HuH-7 (cell line): ENCODE data around the gene TEDC1.

Source experiments
- DNase-seq: peaks from one replicate; pipeline ENCODE4 v3.0.0; 2011; ENCODE audit warnings: low spot score

TEDC1 gene

DNA sequence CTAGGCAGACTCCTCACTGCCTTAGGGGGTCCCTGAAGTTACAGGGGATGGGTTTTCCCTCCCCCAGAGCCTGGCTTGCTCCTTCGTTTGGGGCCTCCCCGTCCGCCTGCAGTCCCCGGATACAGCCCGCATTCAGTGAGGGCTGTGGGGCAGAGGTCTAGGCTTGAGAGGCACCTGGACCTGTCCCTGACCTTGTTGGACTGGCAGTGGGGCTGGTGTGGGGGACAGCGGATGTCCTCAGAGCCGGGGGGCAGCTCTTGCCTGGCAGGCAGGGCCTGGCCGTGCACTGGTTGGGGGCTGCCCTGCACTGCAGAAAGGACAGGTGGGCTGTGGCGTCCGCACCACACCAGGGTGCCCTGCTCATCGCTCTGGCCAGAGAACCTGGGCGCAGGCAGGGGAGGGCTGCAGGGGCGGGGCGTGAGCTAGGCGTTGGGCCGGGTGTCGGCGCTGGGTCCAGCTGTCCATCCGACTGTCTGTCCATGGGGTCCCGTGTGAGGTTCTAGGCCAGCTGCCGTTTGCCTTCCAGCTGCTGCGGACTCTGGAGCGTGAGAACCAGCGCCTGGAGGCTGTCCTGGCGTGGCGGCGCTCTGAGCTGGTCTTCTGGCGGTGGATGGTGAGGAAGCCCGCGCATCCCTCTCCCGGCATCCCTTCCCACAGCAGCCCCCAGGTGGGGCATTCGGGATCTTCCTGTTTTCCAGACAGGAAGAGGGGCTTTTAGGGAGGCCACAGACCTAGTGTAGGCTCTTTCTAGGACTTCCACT lies 6.0 kb downstream of the TEDC1 start:
- no peak for DNase-seq

DNA sequence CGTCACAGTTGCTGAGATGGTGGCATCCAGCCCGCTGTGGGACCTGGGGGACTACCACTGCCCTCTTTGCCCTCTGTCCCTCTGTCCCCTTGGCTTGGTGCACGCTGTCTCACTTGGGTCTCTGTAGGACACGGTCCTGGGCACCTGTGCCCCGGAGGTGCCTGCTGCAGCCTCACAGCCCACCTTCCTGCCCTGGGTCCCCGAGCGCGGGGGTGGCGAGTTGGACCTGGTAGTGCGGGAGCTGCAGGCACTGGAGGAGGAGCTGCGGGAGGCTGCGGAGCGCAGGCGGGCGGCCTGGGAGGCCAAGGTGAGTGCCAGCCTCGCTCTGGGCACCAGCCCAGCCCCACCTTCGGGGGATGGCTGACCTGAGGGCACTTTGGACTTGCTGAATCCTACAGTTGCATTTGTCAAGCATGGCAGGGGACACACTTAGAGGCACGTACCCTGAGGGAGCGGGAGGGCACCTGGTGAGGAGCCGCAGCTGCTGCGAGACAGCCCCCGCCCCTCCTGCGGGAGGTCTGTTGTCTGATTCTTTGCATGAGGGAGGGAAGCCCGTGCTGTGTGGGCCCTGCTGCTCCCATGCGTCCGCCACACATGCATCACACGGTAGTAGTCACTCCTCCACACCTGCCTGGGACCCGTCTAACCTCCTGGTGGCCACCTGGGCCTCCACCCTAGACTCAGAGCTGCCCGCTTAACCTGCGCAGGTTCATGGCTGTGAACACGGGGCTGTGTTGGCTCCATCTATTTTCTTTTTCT lies 6.8 kb downstream of the TEDC1 start:
- DNase-seq: no peak

DNA sequence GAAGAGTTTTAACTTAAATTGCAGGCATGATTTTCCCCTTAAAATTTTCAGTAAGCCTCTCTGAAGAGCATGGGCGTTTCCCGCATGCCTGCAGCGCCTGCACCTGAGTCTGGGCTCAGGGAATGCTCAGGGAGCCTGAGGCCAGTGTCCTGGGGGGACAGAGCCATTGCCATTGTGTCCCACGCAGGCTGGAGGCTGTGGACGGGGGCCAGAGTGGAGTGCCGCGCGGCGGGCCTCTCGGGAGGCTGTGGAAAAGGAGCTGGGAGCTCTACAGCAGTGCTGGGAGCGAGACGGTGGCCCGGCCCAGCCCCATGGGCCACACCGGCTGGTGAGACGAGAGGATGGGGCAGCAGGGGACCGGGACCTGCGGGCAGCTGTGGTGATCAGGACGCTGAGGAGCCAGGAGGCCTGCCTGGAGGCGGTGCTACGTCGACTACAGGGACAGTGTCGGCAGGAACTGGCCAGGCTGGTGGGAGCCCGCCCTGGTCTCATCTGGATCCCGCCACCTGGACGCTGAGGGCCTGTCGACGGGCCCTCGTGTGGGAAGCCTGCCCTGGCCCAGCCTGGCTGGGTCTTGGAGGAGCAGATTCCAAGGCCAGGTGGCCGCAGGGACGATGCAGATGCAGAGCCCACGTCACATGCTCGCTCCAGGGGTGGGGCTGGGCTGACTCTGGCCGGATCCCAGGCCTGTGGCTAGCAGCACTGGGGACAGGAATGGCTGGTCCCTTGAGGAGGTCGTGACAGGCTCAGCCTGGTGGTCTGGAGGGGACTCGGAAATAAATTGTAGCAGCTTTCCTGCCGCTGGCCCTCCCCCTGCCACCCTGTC lies 7.6 kb downstream of the TEDC1 start:
- DNase-seq: no peak

DNA sequence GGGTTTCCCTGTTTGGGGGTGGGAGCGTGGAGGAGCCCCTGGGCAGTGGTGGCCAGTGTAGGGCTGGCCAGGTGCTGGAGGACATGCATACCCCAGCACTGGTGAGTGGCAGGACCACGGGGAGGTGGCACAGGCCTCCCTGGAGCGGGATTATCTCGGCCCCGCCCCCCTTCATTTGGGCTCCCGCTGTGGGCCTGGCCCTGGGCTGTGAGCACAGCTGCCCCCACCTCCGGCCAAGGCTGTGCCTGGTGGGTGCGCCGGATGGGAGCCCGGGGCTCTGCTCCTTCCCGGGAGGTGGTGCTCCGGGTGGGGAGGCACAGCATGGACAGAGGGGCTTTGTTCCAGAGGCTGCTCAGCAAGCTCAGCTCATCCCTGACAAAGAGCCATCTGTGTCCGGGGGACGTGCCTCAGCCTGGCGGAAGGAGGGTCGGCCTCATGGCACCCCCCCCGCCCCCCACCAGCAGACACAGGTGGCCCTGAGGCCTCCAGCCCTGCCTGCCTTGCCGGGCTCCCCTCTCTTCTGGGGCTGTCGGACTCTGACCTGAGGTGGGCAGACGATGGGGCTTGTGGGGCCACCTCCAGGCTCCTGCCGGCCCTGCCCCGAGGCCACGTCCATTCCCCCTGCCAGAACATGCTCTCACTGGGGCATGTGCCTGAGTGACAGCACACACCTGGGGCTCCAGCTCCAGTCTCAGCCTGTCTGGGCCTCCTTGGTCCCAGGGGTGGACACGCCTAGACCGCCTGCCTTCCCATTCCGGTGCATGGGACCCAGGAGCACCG lies 8.4 kb downstream of the TEDC1 start:
- no peak for DNase-seq

GRCh38 chr14:105500036-105500725 lies 9.1 kb downstream of the TEDC1 start:
- DNase-seq: no peak

DNA sequence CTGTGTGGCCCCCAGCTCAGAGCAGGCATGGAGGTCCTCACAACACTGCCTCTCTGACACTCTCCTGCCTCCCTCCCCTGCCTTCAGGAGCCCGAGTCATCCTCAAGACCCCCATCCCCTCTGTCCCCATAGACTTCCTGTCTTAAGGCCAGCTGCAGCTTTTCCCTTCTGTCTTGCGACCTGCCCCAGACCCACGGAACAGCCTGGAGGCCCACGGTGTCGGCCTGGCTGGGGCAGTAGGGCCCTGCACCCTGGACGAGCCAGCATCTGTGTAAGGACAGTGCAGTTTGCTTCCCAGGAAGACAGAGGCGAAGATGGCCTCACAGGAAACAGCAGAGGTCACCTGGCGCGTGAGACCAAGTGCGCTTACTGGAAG lies 9.7 kb downstream of the TEDC1 start:
- DNase-seq: no peak

DNA sequence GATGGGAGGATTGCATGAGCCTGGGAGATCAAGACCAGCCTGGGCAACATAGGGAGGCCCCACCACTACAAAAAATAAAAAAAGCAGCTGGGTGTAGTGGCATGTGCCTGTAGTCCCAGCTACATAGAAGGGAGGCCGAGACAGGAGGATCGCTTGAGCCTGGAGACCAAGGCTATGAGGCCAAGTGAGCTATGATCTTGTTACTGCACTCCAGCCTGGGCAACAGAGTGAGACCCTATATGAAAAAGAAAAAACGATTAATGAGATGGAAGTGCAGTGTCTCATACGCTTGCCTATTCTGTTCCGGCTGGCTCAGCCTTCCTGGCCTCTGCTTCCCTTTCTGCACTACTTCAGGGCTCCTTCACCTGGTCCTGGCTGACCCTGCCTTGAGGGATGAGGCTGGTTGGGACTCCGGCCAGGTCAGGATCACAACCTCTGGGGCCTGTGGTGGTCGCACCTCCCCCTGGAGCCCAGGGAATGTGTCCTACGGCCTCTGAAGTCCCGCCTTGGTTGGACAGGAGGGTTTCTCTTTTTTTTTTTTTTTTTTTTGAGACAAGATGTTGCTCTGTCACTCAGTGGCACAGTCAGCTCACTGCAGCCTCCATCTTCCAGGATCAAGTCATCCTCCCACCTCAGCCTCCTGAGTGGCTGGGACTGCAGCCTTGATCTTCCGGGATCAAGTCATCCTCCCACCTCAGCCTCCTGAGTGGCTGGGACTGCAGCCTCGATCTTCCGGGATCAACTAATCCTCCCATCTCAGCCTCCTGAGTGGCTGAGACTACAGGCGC lies 10.7 kb downstream of the TEDC1 start:
- no peak for DNase-seq

DNA sequence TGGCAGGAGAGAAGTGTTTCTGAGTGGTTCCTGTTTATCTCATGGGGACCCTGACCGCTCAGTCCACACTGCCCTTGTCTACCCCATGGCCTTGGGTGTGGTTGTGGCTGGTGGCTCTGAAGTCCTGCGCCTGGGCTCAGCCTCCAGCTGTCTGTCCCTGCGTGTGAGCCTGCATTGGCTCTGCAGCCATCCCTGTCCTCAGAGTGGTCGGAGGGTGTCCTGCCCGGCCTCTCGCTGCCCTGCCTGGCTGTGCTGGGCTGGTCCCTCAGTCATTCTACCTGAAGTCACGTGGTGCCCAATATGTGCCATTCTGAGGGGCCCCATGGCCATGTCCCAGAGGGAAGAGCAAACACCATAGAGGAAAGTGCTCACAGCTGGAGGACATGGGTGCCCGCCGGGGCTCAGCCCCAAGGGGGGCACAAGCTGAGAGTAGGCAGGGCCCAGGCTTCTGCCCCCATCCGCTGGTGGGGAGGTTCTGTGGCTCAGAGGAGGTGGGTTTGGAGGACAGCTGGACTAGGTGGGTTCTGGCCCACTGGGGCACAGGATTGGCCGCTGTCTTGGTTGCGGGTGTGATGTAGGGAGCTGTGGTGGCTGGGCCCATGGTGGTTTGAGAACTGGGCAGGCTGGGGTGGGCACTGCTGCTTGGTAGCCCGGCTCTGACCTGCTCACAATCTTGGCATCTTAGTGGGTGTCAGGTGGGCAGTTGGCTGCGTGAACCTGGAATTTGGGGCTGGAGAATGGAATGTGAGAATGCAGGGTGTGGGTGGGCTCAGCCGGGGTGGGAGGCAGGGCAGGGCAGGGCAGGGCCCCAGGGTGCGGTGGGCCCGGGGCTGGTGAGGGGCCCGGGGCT lies 11.6 kb downstream of the TEDC1 start:
- no peak for DNase-seq

GRCh38 chr14:105503296-105503640 lies 12.2 kb downstream of the TEDC1 start:
- DNase-seq: no peak

DNA sequence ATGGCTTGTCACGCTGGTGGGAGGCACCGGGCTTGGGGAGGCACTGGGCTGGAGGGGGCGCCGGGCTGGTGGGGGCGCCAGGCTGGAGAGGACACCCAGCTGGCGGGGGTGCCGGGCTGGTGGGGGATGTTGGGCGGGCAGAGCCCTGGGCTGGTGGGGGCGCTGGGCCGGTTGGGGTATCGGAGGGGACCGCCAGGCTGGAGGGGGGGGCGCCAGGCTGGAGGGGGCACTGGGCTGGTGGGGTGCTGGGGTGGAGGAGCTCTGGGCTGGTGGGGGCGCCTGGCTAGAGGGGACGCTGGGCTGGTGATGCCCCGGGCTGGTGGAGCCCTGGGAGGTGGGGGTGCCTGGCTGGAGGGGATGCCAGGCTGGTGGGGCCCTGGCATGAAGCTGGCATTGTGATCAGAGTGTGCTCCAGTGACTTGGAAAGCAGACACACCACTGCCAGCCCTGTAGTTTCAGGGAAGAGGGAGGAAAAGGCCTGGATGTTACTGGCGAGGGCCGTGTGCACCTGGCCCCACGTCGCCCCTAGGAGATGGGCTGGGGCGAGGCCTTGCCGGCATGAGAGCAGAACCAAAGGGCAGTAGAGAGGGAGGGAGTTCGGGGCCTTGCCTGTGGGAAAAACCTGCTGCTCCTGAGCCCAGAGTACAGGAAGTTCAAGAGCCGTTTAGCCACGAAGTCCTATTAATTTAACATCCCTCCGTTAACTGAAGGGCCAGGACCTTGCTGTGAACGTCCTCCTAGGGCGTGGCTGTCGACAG lies 13.1 kb downstream of the TEDC1 start:
- DNase-seq: no peak

DNA sequence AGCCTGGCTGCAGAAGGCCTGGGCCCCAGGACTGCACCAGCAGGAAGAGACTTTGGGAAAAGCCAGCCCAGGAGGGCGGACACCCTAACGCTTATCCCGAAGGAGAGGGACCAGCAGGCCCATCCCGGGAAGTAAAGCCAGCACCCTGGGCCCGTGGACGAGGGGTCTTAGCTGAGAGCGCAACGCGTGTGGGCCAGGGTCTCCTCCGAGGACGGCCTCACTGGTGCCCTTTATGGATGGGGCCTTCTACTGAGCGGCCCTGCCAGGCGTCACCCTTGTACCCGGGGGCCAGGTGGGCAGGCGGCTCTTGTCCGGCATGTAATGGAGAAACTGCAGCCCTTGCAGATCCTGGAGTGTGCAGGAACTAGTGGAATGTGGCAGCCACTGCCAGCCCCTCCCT lies 14.1 kb downstream of the TEDC1 start:
- DNase-seq: no peak

DNA sequence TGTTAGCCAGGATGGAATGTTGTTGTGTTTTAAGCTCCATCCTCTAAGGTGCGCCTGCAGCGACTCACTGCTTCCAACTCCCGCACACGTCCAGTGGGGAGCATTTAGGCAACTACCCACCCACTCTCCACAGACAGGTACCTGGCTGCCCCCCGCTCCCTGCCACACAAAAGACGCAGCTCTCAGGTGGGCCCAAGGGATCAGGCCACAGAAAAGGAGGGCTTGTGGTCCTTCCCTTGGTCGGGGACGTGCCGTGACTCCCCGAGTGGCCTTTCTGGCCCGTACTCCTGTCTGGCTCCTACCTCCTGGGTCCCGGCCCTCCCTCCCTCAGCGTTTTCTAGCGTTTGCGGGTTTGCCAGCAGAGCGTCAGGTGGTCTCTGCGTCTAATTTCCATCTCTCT lies 16.2 kb downstream of the TEDC1 start:
- no peak for DNase-seq

DNA sequence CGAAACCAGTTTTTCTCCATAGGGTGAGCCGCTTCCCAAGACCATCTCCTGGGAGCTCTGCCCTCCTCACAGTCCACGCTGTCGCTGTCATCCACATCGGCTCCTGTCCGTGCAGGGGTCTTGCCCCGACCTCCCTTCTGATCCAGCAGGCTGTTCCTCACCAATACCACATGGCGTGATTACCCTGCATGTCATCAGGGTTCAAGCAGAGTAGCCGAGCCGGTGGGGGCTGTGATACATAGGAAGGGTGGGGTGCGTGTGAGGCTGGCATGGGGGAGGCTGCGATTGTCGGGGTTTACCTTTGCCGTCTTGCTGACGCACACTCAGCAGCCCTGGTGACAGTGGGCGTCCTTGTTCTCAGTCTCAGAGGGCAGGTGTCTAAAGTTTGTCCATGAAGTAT lies 17.0 kb downstream of the TEDC1 start:
- no peak for DNase-seq

- DNase-seq: no peak
These were observed 17.6 kb downstream of the TEDC1 start for GRCh38 chr14:105508601-105509000.

DNA sequence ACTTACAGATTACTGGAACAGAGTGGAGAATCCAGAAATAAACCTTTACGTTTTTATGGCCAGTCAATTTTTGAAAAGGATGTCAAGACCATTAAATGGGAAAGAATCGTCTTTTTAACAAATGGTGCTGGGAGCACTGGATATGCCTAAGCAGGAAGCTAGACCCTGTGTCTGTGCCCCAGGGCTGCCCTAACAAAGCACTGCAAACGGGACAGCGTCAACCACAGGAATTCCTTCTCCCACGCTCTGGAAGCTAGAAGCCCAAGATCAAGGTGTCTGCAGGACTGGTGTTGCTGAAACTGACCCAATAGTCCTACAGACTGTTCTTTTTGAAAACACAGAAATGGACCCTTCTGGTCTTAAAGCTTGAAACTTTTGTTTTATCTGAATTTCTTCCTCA lies 26.1 kb downstream of the TEDC1 start:
- no peak for DNase-seq

DNA sequence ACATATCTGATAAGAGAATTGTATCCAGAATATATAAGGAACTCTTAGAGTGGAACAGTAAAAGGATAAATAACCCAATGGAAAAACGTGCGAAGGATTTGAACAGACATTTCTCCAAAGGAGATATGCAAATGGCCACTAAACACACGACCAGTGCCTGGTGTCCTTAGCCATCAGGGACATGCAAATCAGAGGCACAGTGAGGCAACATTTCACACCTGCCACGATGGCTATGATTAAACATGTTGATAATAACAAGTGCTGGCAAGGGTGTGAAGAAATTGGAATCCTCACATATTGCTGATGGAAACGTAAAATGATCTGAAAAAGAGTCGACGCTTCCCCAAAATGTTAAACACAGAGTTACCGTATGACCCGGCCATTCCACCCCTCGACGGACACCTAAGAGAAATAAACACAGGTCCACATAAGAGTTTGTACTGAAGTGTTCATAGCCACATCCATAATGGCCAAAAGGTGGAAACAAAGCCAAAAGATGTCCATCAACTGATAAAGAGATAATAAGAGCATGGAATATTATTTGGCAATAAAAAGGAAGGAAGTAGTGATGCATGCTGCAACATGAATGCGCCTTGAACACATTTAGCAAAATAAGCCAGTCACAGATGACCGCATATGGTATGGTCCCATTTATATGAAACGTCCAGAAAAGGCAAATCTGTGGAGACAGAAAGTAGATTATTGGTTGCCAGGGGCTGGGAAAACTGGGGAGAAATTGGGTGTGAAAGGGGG lies 29.1 kb downstream of the TEDC1 start:
- no peak for DNase-seq

DNA sequence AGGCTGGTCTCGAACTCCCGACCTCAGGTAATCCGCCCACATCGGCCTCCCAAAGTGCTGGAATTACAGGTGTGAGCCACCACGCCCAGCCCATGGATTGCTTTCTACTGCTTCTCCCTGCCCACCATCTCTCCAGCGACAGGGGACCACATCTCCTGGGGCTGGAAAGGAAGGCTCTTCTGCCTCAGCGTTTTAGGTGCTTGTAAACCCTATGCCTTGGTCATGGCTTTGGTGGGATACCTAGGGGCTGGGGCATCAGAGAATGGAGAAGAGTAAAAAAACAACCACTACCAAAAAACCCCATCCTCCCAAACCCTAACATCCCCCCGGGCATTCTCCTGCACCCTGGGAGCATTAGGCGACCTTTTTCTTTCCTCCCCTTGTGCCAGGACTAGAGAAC lies 34.3 kb downstream of the TEDC1 start:
- DNase-seq: no peak
